ENCODE measurements around the gene NTSR2.

Gene NTSR2

DNA sequence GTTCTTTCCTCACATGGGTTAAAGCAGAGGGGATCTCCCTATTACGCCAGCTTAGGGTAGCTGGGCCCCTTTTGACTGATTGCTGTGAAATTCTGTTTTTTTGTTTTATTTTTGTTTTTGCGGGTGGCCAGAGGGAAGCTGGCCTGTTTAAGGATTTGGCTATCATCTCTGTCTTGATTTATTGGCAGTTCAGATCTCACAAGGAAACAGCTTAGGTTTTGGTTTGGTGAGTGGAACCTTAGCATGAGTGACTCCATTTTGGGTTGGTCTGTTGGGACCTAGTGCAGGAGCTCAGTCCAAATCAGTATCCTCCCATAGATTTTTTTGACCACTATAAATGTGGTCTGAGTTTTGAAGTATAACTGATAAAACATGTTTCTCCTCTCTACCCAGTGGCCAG, 25.6 kb upstream of the NTSR2 start:
- Histone ChIP-seq H3K4me1 (ENCODE audit: low read length) (no peaks in the 10 kb centered on the region), H3K79me2 (ENCODE audit: low read length) (no peaks in the 10 kb centered on the region), H3K27ac (ENCODE audit: low read length) (no peak overlapping the region), H3K9ac (ENCODE audit: low read length) (no peak overlapping the region), H3K36me3 (replicated peaks; ENCODE audit: insufficient read depth, low read length) (no peaks in the 10 kb centered on the region), H3K4me3 (ENCODE audit: low read length) (no peak overlapping the region), H3K4me2 (ENCODE audit: low read depth, low read length) (no peak overlapping the region), H3F3A (ENCODE audit: insufficient read depth, low read length) (no peaks in the 10 kb centered on the region), H4K20me1 (ENCODE audit: insufficient read depth, low read length) (no peaks in the 10 kb centered on the region), H3K9me3 (replicated peaks; ENCODE audit: insufficient read depth, low read length) (no peaks in the 10 kb centered on the region), H2AFZ (ENCODE audit: low read length) (no peak overlapping the region), H3K9me2 (replicated peaks; ENCODE audit: insufficient read depth, low read length) (no peaks in the 10 kb centered on the region), H3K27me3 (replicated peaks; ENCODE audit: insufficient read depth, low read length) (no peaks in the 10 kb centered on the region)
- no peak for TF ChIP-seq EZH2 (optimal IDR thresholded peaks at IDR 0.05; ENCODE audit: low read depth, low read length)
- TF ChIP-seq EZH2phosphoT487 (IDR thresholded peaks at IDR 0.05; ENCODE audit: low read length) = no peak
- TF ChIP-seq, protein P1, sequence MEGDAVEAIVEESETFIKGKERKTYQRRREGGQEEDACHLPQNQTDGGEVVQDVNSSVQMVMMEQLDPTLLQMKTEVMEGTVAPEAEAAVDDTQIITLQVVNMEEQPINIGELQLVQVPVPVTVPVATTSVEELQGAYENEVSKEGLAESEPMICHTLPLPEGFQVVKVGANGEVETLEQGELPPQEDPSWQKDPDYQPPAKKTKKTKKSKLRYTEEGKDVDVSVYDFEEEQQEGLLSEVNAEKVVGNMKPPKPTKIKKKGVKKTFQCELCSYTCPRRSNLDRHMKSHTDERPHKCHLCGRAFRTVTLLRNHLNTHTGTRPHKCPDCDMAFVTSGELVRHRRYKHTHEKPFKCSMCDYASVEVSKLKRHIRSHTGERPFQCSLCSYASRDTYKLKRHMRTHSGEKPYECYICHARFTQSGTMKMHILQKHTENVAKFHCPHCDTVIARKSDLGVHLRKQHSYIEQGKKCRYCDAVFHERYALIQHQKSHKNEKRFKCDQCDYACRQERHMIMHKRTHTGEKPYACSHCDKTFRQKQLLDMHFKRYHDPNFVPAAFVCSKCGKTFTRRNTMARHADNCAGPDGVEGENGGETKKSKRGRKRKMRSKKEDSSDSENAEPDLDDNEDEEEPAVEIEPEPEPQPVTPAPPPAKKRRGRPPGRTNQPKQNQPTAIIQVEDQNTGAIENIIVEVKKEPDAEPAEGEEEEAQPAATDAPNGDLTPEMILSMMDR (IDR thresholded peaks at IDR 0.05; ENCODE audit: low read length) = no peak
- DNase-seq = no peak

DNA sequence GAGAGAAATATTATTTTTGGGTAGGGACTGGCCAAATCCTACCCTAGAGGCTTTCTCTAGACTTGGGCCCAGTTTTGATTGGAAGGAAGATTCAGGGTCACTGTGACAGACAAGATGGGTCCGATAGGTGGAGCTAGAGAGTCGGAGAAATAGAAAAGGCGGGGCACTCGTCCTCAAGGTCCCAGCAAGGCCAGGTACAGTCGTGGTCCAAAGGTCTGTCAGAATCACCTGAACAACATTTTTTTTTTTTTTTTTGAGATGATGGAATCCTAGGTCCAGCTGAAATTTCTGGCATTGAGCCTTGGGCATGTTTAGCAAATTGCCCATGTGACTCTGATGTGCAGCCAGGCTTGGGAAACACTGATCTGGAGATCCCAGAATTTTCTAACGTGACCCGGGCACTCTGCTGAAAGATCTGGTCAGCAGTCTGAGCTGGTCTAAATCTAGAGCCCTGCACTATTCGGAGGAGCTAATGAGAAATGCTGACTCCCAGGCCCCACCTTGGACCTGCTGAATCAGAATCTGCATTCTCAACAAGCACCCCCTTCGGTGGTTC, 23.0 kb upstream of the NTSR2 start:
- no peak overlapping the region for H3K4me3 ChIP-seq (ENCODE audit: low read length)
- no peak overlapping the region for H3K27ac ChIP-seq (ENCODE audit: low read length)
- H3F3A ChIP-seq (ENCODE audit: insufficient read depth, low read length) = 0 out of 2 replicates have a peak, but pooled peaks cover 3% of the 10 kb centered on the region
- H3K9me3 ChIP-seq (replicated peaks; ENCODE audit: insufficient read depth, low read length) = no peaks in the 10 kb centered on the region
- no peak overlapping the region for H2AFZ ChIP-seq (ENCODE audit: low read length)
- H3K27me3 ChIP-seq (replicated peaks; ENCODE audit: insufficient read depth, low read length) = no peaks in the 10 kb centered on the region
- DNase-seq = peak; percentile 75
- no peaks in the 10 kb centered on the region for H3K9me2 ChIP-seq (replicated peaks; ENCODE audit: insufficient read depth, low read length)
- TF ChIP-seq EZH2phosphoT487 (IDR thresholded peaks at IDR 0.05; ENCODE audit: low read length) (no peak), EZH2 (optimal IDR thresholded peaks at IDR 0.05; ENCODE audit: low read depth, low read length) (no peak)
- TF ChIP-seq, protein P1 (IDR thresholded peaks at IDR 0.05; ENCODE audit: low read length) = peak; percentile 76
- H3K4me1 ChIP-seq (ENCODE audit: low read length) = peaks cover 6% of the 10 kb centered on the region
- no peak overlapping the region for H3K4me2 ChIP-seq (ENCODE audit: low read depth, low read length)
- H3K9ac ChIP-seq (ENCODE audit: low read length) = no peak overlapping the region
- H3K79me2 ChIP-seq (ENCODE audit: low read length) = no peaks in the 10 kb centered on the region
- no peaks in the 10 kb centered on the region for H3K36me3 ChIP-seq (replicated peaks; ENCODE audit: insufficient read depth, low read length)
- H4K20me1 ChIP-seq (ENCODE audit: insufficient read depth, low read length) = no peaks in the 10 kb centered on the region

DNA sequence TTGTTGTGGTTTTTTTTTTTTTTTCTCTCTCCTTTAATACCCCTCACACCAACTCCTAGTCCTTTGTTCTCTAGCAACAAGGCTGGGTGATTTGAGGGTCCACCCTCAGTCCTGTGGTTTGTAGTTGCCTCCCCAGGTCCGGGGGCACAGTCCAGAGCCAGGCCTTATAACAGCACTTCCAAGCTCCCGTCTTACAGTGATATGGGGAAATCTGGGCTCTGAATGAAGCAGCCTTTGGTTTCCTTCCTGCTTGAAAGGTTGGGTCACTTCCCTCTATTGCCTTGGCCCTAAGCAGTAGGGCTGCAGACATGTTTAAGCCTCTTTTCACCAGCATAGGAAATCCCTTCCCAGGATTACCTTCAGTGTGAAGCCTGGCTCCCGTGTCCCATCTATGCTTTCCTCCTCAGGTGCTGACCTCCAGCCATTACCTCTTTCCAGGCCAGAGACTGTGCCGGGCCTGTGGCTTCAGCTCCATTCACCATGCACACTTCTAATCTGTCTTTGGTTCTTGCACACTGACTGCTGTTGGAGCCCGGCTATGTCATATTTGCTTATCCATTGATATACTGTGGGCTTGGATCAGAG, 21.2 kb upstream of the NTSR2 start:
- H3K27ac ChIP-seq (ENCODE audit: low read length) = no peak overlapping the region

More for the DNA sequence above, 21.2 kb upstream of the NTSR2 start:
- H3K9me3 ChIP-seq (replicated peaks; ENCODE audit: insufficient read depth, low read length) = no peaks in the 10 kb centered on the region
- no peak overlapping the region for H2AFZ ChIP-seq (ENCODE audit: low read length)
- H4K20me1 ChIP-seq (ENCODE audit: insufficient read depth, low read length) = no peaks in the 10 kb centered on the region
- no peak overlapping the region for H3K9ac ChIP-seq (ENCODE audit: low read length)
- H3K36me3 ChIP-seq (replicated peaks; ENCODE audit: insufficient read depth, low read length) = no peaks in the 10 kb centered on the region
- 0 out of 2 replicates have a peak, but pooled peaks cover 4% of the 10 kb centered on the region for H3F3A ChIP-seq (ENCODE audit: insufficient read depth, low read length)
- TF ChIP-seq EZH2phosphoT487 (IDR thresholded peaks at IDR 0.05; ENCODE audit: low read length) (no peak), EZH2 (optimal IDR thresholded peaks at IDR 0.05; ENCODE audit: low read depth, low read length) (no peak)
- TF ChIP-seq, protein P1 (IDR thresholded peaks at IDR 0.05; ENCODE audit: low read length) = no peak
- no peak for DNase-seq
- H3K4me3 ChIP-seq (ENCODE audit: low read length) = no peak overlapping the region
- H3K4me2 ChIP-seq (ENCODE audit: low read depth, low read length) = no peak overlapping the region
- H3K4me1 ChIP-seq (ENCODE audit: low read length) = peaks cover 6% of the 10 kb centered on the region
- H3K27me3 ChIP-seq (replicated peaks; ENCODE audit: insufficient read depth, low read length) = no peaks in the 10 kb centered on the region
- no peaks in the 10 kb centered on the region for H3K79me2 ChIP-seq (ENCODE audit: low read length)
- H3K9me2 ChIP-seq (replicated peaks; ENCODE audit: insufficient read depth, low read length) = no peaks in the 10 kb centered on the region

Data from MM.1S (cell line).